CD4-positive, alpha-beta T cell treated with Interleukin-15 for 1 hour (primary cell): ENCODE data around the gene SLC9A7.
"Not testable (repeated sequence)": the region's sequence is repeated elsewhere in the genome, so short reads cannot be mapped to it uniquely, and the experiment has no call there.

Source experiments
- DNase-seq: peaks from one replicate; pipeline ENCODE4 v3.0.0-alpha.2; 2020

Gene SLC9A7

GRCh38 chrX:46750889-46751288 is 8.0 kb downstream of the SLC9A7 start:
- no peak for DNase-seq

- DNase-seq: no peak
Observed at GRCh38 chrX:46744009-46744408, 14.9 kb downstream of the SLC9A7 start.

GRCh38 chrX:46743046-46743445 is 15.9 kb downstream of the SLC9A7 start:
- no peak for DNase-seq

- DNase-seq: no peak
Observed at GRCh38 chrX:46739736-46740135, 19.2 kb downstream of the SLC9A7 start.

- no peak for DNase-seq
Observed at GRCh38 chrX:46737462-46737861, 21.5 kb downstream of the SLC9A7 start.

- no peak for DNase-seq
Observed at GRCh38 chrX:46737041-46737440, 21.9 kb downstream of the SLC9A7 start.

GRCh38 chrX:46735622-46736021 is 23.3 kb downstream of the SLC9A7 start:
- DNase-seq: no peak

GRCh38 chrX:46733226-46733625 is 25.7 kb downstream of the SLC9A7 start:
- no peak for DNase-seq

GRCh38 chrX:46730765-46731164 is 28.2 kb downstream of the SLC9A7 start:
- no peak for DNase-seq

- no peak for DNase-seq
Observed at GRCh38 chrX:46727441-46727840, 31.5 kb downstream of the SLC9A7 start.

- not testable (repeated sequence) for DNase-seq
Observed at GRCh38 chrX:46723569-46723927, 35.4 kb downstream of the SLC9A7 start.

GRCh38 chrX:46722742-46723568 is 36.0 kb downstream of the SLC9A7 start:
- DNase-seq: no peak

- DNase-seq: no peak
Observed at GRCh38 chrX:46716796-46717195, 42.1 kb downstream of the SLC9A7 start.

- no peak for DNase-seq
Observed at GRCh38 chrX:46715997-46716396, 42.9 kb downstream of the SLC9A7 start.

- DNase-seq: no peak
Observed at GRCh38 chrX:46715530-46715929, 43.4 kb downstream of the SLC9A7 start.

- no peak for DNase-seq
Observed at GRCh38 chrX:46713672-46714490, 45.0 kb downstream of the SLC9A7 start.

GRCh38 chrX:46712764-46713163 is 46.2 kb downstream of the SLC9A7 start:
- DNase-seq: no peak

- DNase-seq: no peak
Observed at GRCh38 chrX:46710927-46711623, 47.8 kb downstream of the SLC9A7 start.

GRCh38 chrX:46710425-46710824 is 48.5 kb downstream of the SLC9A7 start:
- no peak for DNase-seq

GRCh38 chrX:46707274-46707965 is 51.5 kb downstream of the SLC9A7 start:
- DNase-seq: no peak

GRCh38 chrX:46704767-46705386 is 54.0 kb downstream of the SLC9A7 start:
- DNase-seq: no peak

GRCh38 chrX:46703980-46704379 is 54.9 kb downstream of the SLC9A7 start:
- no peak for DNase-seq
